Measurements from ENCODE around the gene ADGRG6.

GRCh38 chr6:142320366-142320765, 18.6 kb downstream of the ADGRG6 start:
- TF ChIP-seq POLR2A (IDR thresholded peaks at IDR 0.05; ENCODE audit: low read length) (no peak), GATA1 (IDR thresholded peaks at IDR 0.05; ENCODE audit: low read depth, low read length) (no peak)
